ENCODE measurements around the gene PNPO.
A peak's percentile ranks its signal among the peaks of the same experiment; 100 is the strongest.

The PNPO gene

GRCh38 chr17:47992216-47992615, 50.8 kb downstream of the PNPO start:
- peak overlapping the region; percentile 99 for H3K27ac ChIP-seq (replicated peaks; ENCODE audit: low read length)
- H3K36me3 ChIP-seq (replicated peaks in 1 of 2; ENCODE audit: control insufficient read depth in 2 of 2, insufficient read depth in 2 of 2, low read length in 2 of 2) = no peaks in the 10 kb centered on the region
- H4K91ac ChIP-seq (ENCODE audit: low read depth, low read length, poor library complexity) = no peak overlapping the region
- no CpG with 5 or more reads among the region's 4 CpGs for WGBS, 2 donors (ENCODE audit: extremely low coverage in 2 of 2, insufficient read length in 2 of 2, insufficient replicate concordance in 1 of 2)
- DNase-seq (ENCODE audit: low spot score) = no peak
- no peak overlapping the region for H2BK120ac ChIP-seq (ENCODE audit: low read depth, low read length)
- H3K79me1 ChIP-seq (ENCODE audit: low read depth, low read length) = no peaks in the 10 kb centered on the region
- no peak overlapping the region for H3K23ac ChIP-seq (ENCODE audit: low read depth, low read length, poor library complexity)
- no peak overlapping the region for H2BK12ac ChIP-seq (ENCODE audit: low read length)
- H3K9me3 ChIP-seq (replicated peaks in 1 of 2; ENCODE audit: control insufficient read depth in 2 of 2, insufficient read depth in 1 of 2, low read depth in 1 of 2, low read length in 2 of 2) = no peaks in the 10 kb centered on the region
- H3K4me1 ChIP-seq (ENCODE audit: control insufficient read depth in 2 of 2, insufficient read depth in 1 of 2, low read depth in 1 of 2, low read length in 2 of 2) = peaks cover 65 to 77% of the 10 kb centered on the region in 2 donors
- H3K14ac ChIP-seq (ENCODE audit: low read length) = no peak overlapping the region
- no peak overlapping the region for H3K4me3 ChIP-seq (ENCODE audit: low read length in 2 of 2)
- H2BK15ac ChIP-seq (ENCODE audit: low read length) = no peak overlapping the region
- no peaks in the 10 kb centered on the region for H3K27me3 ChIP-seq (ENCODE audit: control insufficient read depth in 3 of 3, insufficient read depth in 3 of 3, low read depth in 1 of 3, low read length in 3 of 3)
- H2AK5ac ChIP-seq (ENCODE audit: low read depth, low read length) = peak overlapping the region; percentile 2
- peak overlapping the region; percentile 86 for H3K18ac ChIP-seq (ENCODE audit: low read length)
- H3K4ac ChIP-seq (ENCODE audit: low read length) = no peak overlapping the region
- H3K4me2 ChIP-seq (ENCODE audit: insufficient read depth, low read length, poor library complexity, severe bottlenecking) = no peak overlapping the region
- no peak overlapping the region for H2AFZ ChIP-seq (ENCODE audit: low read length)
- H4K8ac ChIP-seq (ENCODE audit: low read depth, low read length) = no peak overlapping the region
- peak overlapping the region; percentile 88 for H2BK5ac ChIP-seq (ENCODE audit: low read length)
- no peak overlapping the region for H3K9ac ChIP-seq (ENCODE audit: low read depth, low read length, poor library complexity)

GRCh38 chr17:47993031-47993564, 51.7 kb downstream of the PNPO start:
- no peak overlapping the region for H3K4me2 ChIP-seq (ENCODE audit: insufficient read depth, low read length, poor library complexity, severe bottlenecking)
- no peak overlapping the region for H3K9ac ChIP-seq (ENCODE audit: low read depth, low read length, poor library complexity)
- peak overlapping the region; percentile 5 for H2BK12ac ChIP-seq (ENCODE audit: low read length)
- no peak overlapping the region for H2BK120ac ChIP-seq (ENCODE audit: low read depth, low read length)
- no peak overlapping the region for H2AFZ ChIP-seq (ENCODE audit: low read length)
- no CpG with 5 or more reads among the region's 9 CpGs for WGBS, 2 donors (ENCODE audit: extremely low coverage in 2 of 2, insufficient read length in 2 of 2, insufficient replicate concordance in 1 of 2)
- H3K14ac ChIP-seq (ENCODE audit: low read length) = no peak overlapping the region
- H4K8ac ChIP-seq (ENCODE audit: low read depth, low read length) = no peak overlapping the region
- no peak for DNase-seq (ENCODE audit: low spot score)
- no peaks in the 10 kb centered on the region for H3K9me3 ChIP-seq (replicated peaks in 1 of 2; ENCODE audit: control insufficient read depth in 2 of 2, insufficient read depth in 1 of 2, low read depth in 1 of 2, low read length in 2 of 2)
- H4K91ac ChIP-seq (ENCODE audit: low read depth, low read length, poor library complexity) = no peak overlapping the region
- H3K27me3 ChIP-seq (ENCODE audit: control insufficient read depth in 3 of 3, insufficient read depth in 3 of 3, low read depth in 1 of 3, low read length in 3 of 3) = no peaks in the 10 kb centered on the region
- no peak overlapping the region for H3K27ac ChIP-seq (replicated peaks; ENCODE audit: low read length)
- H3K23ac ChIP-seq (ENCODE audit: low read depth, low read length, poor library complexity) = no peak overlapping the region
- no peak overlapping the region for H3K4ac ChIP-seq (ENCODE audit: low read length)
- peak overlapping the region; percentile 48 for H3K18ac ChIP-seq (ENCODE audit: low read length)
- no peak overlapping the region for H2BK5ac ChIP-seq (ENCODE audit: low read length)
- no peaks in the 10 kb centered on the region for H3K79me1 ChIP-seq (ENCODE audit: low read depth, low read length)
- no peak overlapping the region for H3K4me3 ChIP-seq (ENCODE audit: low read length in 2 of 2)
- H2AK5ac ChIP-seq (ENCODE audit: low read depth, low read length) = no peak overlapping the region
- H3K4me1 ChIP-seq (ENCODE audit: control insufficient read depth in 2 of 2, insufficient read depth in 1 of 2, low read depth in 1 of 2, low read length in 2 of 2) = peaks cover 59 to 75% of the 10 kb centered on the region in 2 donors
- no peaks in the 10 kb centered on the region for H3K36me3 ChIP-seq (replicated peaks in 1 of 2; ENCODE audit: control insufficient read depth in 2 of 2, insufficient read depth in 2 of 2, low read length in 2 of 2)
- H2BK15ac ChIP-seq (ENCODE audit: low read length) = no peak overlapping the region

- Histone ChIP-seq H3K9me3 (replicated peaks in 1 of 2; ENCODE audit: control insufficient read depth in 2 of 2, insufficient read depth in 1 of 2, low read depth in 1 of 2, low read length in 2 of 2) (no peaks in the 10 kb centered on the region), H3K9ac (ENCODE audit: low read depth, low read length, poor library complexity) (no peak overlapping the region), H3K79me1 (ENCODE audit: low read depth, low read length) (no peaks in the 10 kb centered on the region), H3K4me2 (ENCODE audit: insufficient read depth, low read length, poor library complexity, severe bottlenecking) (no peak overlapping the region), H4K91ac (ENCODE audit: low read depth, low read length, poor library complexity) (no peak overlapping the region), H2BK15ac (ENCODE audit: low read length) (no peak overlapping the region), H2BK5ac (ENCODE audit: low read length) (peak overlapping the region; percentile 100), H3K18ac (ENCODE audit: low read length) (peak overlapping the region; percentile 97), H3K27ac (replicated peaks; ENCODE audit: low read length) (peak overlapping the region; percentile 93), H3K4me1 (ENCODE audit: control insufficient read depth in 2 of 2, insufficient read depth in 1 of 2, low read depth in 1 of 2, low read length in 2 of 2) (peaks cover 55 to 70% of the 10 kb centered on the region in 2 donors), H3K4me3 (ENCODE audit: low read length in 2 of 2) (no peak overlapping the region), H3K27me3 (ENCODE audit: control insufficient read depth in 3 of 3, insufficient read depth in 3 of 3, low read depth in 1 of 3, low read length in 3 of 3) (no peaks in the 10 kb centered on the region), H3K23ac (ENCODE audit: low read depth, low read length, poor library complexity) (no peak overlapping the region), H2BK12ac (ENCODE audit: low read length) (peak overlapping the region; percentile 14), H3K4ac (ENCODE audit: low read length) (no peak overlapping the region), H3K14ac (ENCODE audit: low read length) (no peak overlapping the region), H2BK120ac (ENCODE audit: low read depth, low read length) (peak overlapping the region; percentile 100), H3K36me3 (replicated peaks in 1 of 2; ENCODE audit: control insufficient read depth in 2 of 2, insufficient read depth in 2 of 2, low read length in 2 of 2) (no peaks in the 10 kb centered on the region), H4K8ac (ENCODE audit: low read depth, low read length) (no peak overlapping the region), H2AK5ac (ENCODE audit: low read depth, low read length) (peak overlapping the region; percentile 2), H2AFZ (ENCODE audit: low read length) (no peak overlapping the region)
- DNase-seq (ENCODE audit: low spot score) = no peak
- no CpG with 5 or more reads among the region's 5 CpGs for WGBS, 2 donors (ENCODE audit: extremely low coverage in 2 of 2, insufficient read length in 2 of 2, insufficient replicate concordance in 1 of 2)
Measured at GRCh38 chr17:47993964-47994363, 52.6 kb downstream of the PNPO start.

GRCh38 chr17:47994724-47995123, 53.4 kb downstream of the PNPO start:
- no CpG with 5 or more reads among the region's 4 CpGs for WGBS, 2 donors (ENCODE audit: extremely low coverage in 2 of 2, insufficient read length in 2 of 2, insufficient replicate concordance in 1 of 2)
- peak overlapping the region; percentile 93 for H3K27ac ChIP-seq (replicated peaks; ENCODE audit: low read length)

More at GRCh38 chr17:47994724-47995123, 53.4 kb downstream of the PNPO start:
- H3K4me3 ChIP-seq (ENCODE audit: low read length in 2 of 2) = no peak overlapping the region
- no peak for DNase-seq (ENCODE audit: low spot score)
- peak overlapping the region; percentile 100 for H2BK120ac ChIP-seq (ENCODE audit: low read depth, low read length)
- H2BK5ac ChIP-seq (ENCODE audit: low read length) = peak overlapping the region; percentile 100
- H3K23ac ChIP-seq (ENCODE audit: low read depth, low read length, poor library complexity) = peak overlapping the region; percentile 8
- H2AFZ ChIP-seq (ENCODE audit: low read length) = no peak overlapping the region
- H3K36me3 ChIP-seq (replicated peaks in 1 of 2; ENCODE audit: control insufficient read depth in 2 of 2, insufficient read depth in 2 of 2, low read length in 2 of 2) = no peaks in the 10 kb centered on the region
- no peak overlapping the region for H3K4me2 ChIP-seq (ENCODE audit: insufficient read depth, low read length, poor library complexity, severe bottlenecking)
- peak overlapping the region; percentile 97 for H3K18ac ChIP-seq (ENCODE audit: low read length)
- H3K79me1 ChIP-seq (ENCODE audit: low read depth, low read length) = no peaks in the 10 kb centered on the region
- H2BK12ac ChIP-seq (ENCODE audit: low read length) = peak overlapping the region; percentile 97
- H3K27me3 ChIP-seq (ENCODE audit: control insufficient read depth in 3 of 3, insufficient read depth in 3 of 3, low read depth in 1 of 3, low read length in 3 of 3) = no peaks in the 10 kb centered on the region
- H3K9ac ChIP-seq (ENCODE audit: low read depth, low read length, poor library complexity) = peak overlapping the region; percentile 63
- peak overlapping the region; percentile 2 for H2AK5ac ChIP-seq (ENCODE audit: low read depth, low read length)
- no peaks in the 10 kb centered on the region for H3K9me3 ChIP-seq (replicated peaks in 1 of 2; ENCODE audit: control insufficient read depth in 2 of 2, insufficient read depth in 1 of 2, low read depth in 1 of 2, low read length in 2 of 2)
- H4K8ac ChIP-seq (ENCODE audit: low read depth, low read length) = peak overlapping the region; percentile 77
- peak overlapping the region; percentile 57 for H2BK15ac ChIP-seq (ENCODE audit: low read length)
- peaks cover 51 to 67% of the 10 kb centered on the region in 2 donors for H3K4me1 ChIP-seq (ENCODE audit: control insufficient read depth in 2 of 2, insufficient read depth in 1 of 2, low read depth in 1 of 2, low read length in 2 of 2)
- peak overlapping the region; percentile 98 for H4K91ac ChIP-seq (ENCODE audit: low read depth, low read length, poor library complexity)
- peak overlapping the region; percentile 56 for H3K14ac ChIP-seq (ENCODE audit: low read length)
- H3K4ac ChIP-seq (ENCODE audit: low read length) = peak overlapping the region; percentile 99

All from neuronal stem cell (in vitro differentiated cells).